PC-9 (cell line): ENCODE measurements around the gene ABCB8.

Experiments used
- EZH2 ChIP-seq: fragments of 200-600 bp; sonication (generic); IDR thresholded peaks from 2 replicates; pipeline ENCODE4 v1.8.0; 2017; ENCODE audit warnings: antibody characterized with exemption, low read depth
- TF ChIP-seq, protein P1 (sequence below): fragments of 200-600 bp; sonication (generic); conservative IDR thresholded peaks from 2 replicates; pipeline ENCODE4 v1.6.1; 2017; ENCODE audit warnings: mixed run types, antibody characterized with exemption, mild to moderate bottlenecking, moderate library complexity

DNA sequence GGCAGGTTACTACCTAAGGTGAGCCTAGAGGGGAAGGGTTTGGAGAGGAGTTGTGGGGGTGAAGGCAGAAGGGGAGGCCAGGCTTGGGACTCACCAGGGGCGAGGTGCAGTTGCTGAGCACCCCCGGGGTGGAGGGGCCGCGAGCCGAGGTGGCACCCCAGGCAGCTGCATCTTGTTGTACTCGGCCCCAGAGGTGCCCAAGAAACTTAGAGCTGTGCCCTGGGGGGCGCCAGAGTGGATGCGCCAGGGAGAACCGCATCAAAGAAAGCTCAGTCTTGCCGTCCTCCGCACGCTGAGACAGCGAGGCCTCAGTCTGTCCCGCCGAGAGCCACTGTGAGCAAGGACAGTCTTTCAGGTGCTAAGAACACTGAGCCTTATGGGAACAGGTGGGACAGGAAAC, 11.3 kb upstream of the ABCB8 start:
- no peak for TF ChIP-seq EZH2
- TF ChIP-seq, protein P1, sequence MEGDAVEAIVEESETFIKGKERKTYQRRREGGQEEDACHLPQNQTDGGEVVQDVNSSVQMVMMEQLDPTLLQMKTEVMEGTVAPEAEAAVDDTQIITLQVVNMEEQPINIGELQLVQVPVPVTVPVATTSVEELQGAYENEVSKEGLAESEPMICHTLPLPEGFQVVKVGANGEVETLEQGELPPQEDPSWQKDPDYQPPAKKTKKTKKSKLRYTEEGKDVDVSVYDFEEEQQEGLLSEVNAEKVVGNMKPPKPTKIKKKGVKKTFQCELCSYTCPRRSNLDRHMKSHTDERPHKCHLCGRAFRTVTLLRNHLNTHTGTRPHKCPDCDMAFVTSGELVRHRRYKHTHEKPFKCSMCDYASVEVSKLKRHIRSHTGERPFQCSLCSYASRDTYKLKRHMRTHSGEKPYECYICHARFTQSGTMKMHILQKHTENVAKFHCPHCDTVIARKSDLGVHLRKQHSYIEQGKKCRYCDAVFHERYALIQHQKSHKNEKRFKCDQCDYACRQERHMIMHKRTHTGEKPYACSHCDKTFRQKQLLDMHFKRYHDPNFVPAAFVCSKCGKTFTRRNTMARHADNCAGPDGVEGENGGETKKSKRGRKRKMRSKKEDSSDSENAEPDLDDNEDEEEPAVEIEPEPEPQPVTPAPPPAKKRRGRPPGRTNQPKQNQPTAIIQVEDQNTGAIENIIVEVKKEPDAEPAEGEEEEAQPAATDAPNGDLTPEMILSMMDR = no peak
